Limb (tissue), 2 donors: ENCODE measurements around the gene BTF3L4.

Source experiments
- DNase-seq, 2 donors: peaks; one replicate each; pipeline ENCODE4 v3.0.0-alpha.2; 2016; ENCODE audit errors: extremely low spot score in 2 of 2

The BTF3L4 gene

GRCh38 chr1:52123622-52124021 lies 67.5 kb downstream of the BTF3L4 start:
- no peak for DNase-seq

- DNase-seq, result no peak
Observed at GRCh38 chr1:52125736-52126359, 69.8 kb downstream of the BTF3L4 start.

- peak; percentile 36 to 62 for DNase-seq
Observed at GRCh38 chr1:52127181-52128180, 71.4 kb downstream of the BTF3L4 start.

DNA sequence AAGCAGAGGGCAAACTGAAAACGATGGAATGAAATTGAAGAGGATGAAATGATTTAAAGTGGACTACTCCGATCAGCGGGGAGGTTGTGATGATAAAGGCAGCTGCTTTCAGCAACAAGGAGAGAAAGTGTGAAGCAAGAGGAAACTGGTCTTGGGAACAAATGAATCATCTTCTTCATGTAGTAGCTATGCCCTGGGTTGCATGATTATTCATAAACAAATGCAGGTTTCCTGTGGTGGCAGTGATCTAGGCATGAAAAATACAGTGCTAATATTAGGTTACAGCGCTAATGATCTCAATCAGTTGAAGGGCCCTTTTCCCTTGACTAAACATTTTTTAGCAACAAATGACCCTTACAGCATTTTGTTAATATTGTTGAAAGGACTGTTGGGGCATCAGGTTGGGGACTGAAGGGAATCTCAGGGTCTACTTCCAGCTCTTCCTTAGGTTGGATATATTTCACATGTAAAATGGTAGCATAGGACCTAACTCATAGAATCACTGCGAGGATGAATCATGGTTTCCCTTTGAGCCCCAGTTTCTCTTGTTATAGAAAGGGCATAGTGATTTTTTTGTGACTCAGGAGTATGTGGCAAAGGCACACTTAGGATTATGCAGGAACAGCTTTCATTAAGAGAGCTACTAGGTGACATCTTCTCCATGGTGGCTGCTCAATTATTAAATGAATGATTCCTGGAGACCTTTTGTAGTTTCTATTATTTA lies 83.9 kb downstream of the BTF3L4 start:
- DNase-seq, result no peak
